Measurements from ENCODE around the gene CAD. TPM values are rescaled to one million over a fixed set of nuclear protein-coding genes. Genes with fewer than 3 reads are reported as not detected.

Gene CAD
- total and polyA plus RNA-seq, 8 donors: 4.4 to 130 (median 15.9) TPM

DNA sequence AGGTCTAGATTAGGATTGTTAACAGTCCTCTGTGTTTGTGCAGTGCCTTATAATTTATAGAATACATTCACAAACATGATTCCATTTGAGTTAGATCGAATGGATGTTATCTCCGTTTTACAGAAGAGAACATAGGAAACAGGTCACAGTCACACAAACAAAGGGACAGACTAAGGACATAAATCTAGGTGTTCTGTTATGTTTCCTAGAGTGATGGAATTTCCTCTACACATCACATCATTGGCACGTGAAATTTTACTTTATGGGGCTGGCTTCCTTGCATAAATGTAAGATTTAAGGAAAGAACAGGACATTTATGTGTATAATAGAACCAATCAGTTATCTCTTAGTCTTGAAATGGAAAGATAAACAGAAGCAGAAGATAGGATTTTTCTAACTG, 71.4 kb downstream of the CAD start:
- H3K27me3 ChIP-seq: peaks cover 0 to 71% (median 6%) of the 10 kb centered on the region in 3 donors
- intact Hi-C loops (cut with DNase I; ENCODE audit: low total_unique reads): no loop called here

DNA sequence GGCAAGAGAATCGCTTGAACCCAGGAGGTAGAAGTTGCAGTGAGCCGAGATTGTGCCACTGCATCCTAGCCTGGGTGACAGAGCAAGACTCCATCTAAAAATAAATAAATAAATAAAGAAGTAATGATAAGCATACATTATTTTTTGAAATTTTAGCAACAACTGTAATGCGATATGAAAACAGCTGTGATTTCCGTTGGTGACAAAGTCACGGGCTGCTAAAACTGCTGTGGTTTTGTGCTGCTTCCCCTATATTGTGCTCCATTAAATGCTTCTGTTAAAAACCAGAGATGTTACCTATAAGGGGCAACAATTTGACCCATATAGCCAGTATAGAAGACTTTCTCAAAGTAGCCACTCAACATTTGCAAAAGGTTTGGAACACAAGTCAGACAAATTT, 73.4 kb downstream of the CAD start:
- H3K4me3 ChIP-seq: no peak overlapping the region
- H3K27me3 ChIP-seq: peaks cover 0 to 67% (median 6%) of the 10 kb centered on the region in 3 donors
- no peaks in the 10 kb centered on the region for H3K36me3 ChIP-seq
- TF ChIP-seq EP300 (IDR thresholded peaks at IDR 0.05) (no peak), POLR2AphosphoS5 (IDR thresholded peaks at IDR 0.05) (no peak), POLR2A (IDR thresholded peaks at IDR 0.05) (no peak)
- TF ChIP-seq, protein P1, sequence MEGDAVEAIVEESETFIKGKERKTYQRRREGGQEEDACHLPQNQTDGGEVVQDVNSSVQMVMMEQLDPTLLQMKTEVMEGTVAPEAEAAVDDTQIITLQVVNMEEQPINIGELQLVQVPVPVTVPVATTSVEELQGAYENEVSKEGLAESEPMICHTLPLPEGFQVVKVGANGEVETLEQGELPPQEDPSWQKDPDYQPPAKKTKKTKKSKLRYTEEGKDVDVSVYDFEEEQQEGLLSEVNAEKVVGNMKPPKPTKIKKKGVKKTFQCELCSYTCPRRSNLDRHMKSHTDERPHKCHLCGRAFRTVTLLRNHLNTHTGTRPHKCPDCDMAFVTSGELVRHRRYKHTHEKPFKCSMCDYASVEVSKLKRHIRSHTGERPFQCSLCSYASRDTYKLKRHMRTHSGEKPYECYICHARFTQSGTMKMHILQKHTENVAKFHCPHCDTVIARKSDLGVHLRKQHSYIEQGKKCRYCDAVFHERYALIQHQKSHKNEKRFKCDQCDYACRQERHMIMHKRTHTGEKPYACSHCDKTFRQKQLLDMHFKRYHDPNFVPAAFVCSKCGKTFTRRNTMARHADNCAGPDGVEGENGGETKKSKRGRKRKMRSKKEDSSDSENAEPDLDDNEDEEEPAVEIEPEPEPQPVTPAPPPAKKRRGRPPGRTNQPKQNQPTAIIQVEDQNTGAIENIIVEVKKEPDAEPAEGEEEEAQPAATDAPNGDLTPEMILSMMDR (IDR thresholded peaks at IDR 0.05): no peak
- intact Hi-C loops (cut with DNase I; ENCODE audit: low total_unique reads): no loop called here
- H3K27ac ChIP-seq: no peak overlapping the region
- H3K9me3 ChIP-seq: no peaks in the 10 kb centered on the region
- H3K4me1 ChIP-seq: peaks cover 7 to 21% (median 10%) of the 10 kb centered on the region in 4 donors
- WGBS, 5 donors: 74 to 90% (median 81%) methylated on average over 5 of the region's 5 CpGs
- no peak for DNase-seq

More for the DNA sequence above, 71.4 kb downstream of the CAD start:
- H3K4me1 ChIP-seq: peaks cover 5 to 14% (median 8%) of the 10 kb centered on the region in 4 donors
- no peak for DNase-seq
- no peaks in the 10 kb centered on the region for H3K9me3 ChIP-seq
- no peaks in the 10 kb centered on the region for H3K36me3 ChIP-seq
- no peak for TF ChIP-seq POLR2AphosphoS5 (IDR thresholded peaks at IDR 0.05)
- no peak for TF ChIP-seq POLR2A (IDR thresholded peaks at IDR 0.05)
- TF ChIP-seq EP300 (IDR thresholded peaks at IDR 0.05): no peak
- TF ChIP-seq, protein P1 (IDR thresholded peaks at IDR 0.05): no peak
- no peak overlapping the region for H3K27ac ChIP-seq
- H3K4me3 ChIP-seq: no peak overlapping the region
- WGBS, 5 donors: 14 to 34% (median 25%) methylated on average over 3 of the region's 3 CpGs

DNA sequence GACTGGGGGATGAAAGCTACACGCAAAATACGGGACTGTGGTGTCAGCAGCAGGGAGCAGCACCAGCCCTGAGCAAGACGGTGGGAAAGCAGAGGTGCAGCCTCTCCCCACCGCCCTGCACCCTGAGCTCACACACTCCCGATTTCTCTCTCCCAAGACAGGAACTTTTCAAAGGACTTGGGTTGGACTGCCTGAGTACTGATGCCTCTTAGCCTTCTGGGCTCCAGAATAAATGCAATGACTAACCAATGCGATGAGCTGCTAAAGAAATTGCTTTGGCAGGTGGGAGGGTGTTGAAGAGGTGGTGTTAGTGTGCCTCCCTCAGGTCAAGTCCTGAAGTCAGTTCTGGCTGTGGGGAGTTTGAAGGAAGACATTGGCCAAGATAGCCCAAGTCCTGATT, 74.7 kb downstream of the CAD start:
- intact Hi-C loops (cut with DNase I; ENCODE audit: low total_unique reads): no loop called here
- WGBS, 5 donors: 16 to 36% (median 26%) methylated on average over 5 to 6 of the region's 6 CpGs
- no peak for TF ChIP-seq POLR2AphosphoS5 (IDR thresholded peaks at IDR 0.05)
- no peak for TF ChIP-seq POLR2A (IDR thresholded peaks at IDR 0.05)
- TF ChIP-seq, protein P1 (IDR thresholded peaks at IDR 0.05): no peak
- no peak for TF ChIP-seq EP300 (IDR thresholded peaks at IDR 0.05)
- Histone ChIP-seq H3K4me1 (peaks cover 7 to 21% (median 10%) of the 10 kb centered on the region in 4 donors), H3K9me3 (no peaks in the 10 kb centered on the region), H3K27me3 (peaks cover 0 to 71% (median 6%) of the 10 kb centered on the region in 3 donors), H3K27ac (no peak overlapping the region), H3K36me3 (no peaks in the 10 kb centered on the region), H3K4me3 (no peak overlapping the region)
- no peak for DNase-seq

Other genes with a start within 250 kb of the CAD start
- gene MAPRE3, start 246.7 kb upstream of the CAD start, total RNA-seq: 10 to 100 TPM in 2 of 5 donors, 1 to 10 TPM in 3; 7.0 to 19.9 (median 9.9) TPM
- gene MAPRE3, start 246.7 kb upstream of the CAD start, polyA plus RNA-seq: 10 to 100 TPM; 12.3 to 24.1 (median 14.8) TPM
- gene TMEM214, start 184.4 kb upstream of the CAD start, total RNA-seq: 100 to 1,000 TPM in 2 of 5 donors, 10 to 100 TPM in 3; 30.1 to 206 (median 89.5) TPM
- gene TMEM214, start 184.4 kb upstream of the CAD start, polyA plus RNA-seq: 10 to 100 TPM; 17.1 to 35.1 (median 28.1) TPM
- 10 to 100 TPM in 3 of 5 donors, 1 to 10 TPM in 2; 7.8 to 29.0 (median 11.6) TPM for gene AGBL5, start 165.7 kb upstream of the CAD start, total RNA-seq
- gene AGBL5, start 165.7 kb upstream of the CAD start, polyA plus RNA-seq: 10 to 100 TPM; 11.5 to 16.6 (median 13.6) TPM
- 100 to 1,000 TPM in 4 of 5 donors, 10 to 100 TPM in 1; 16.8 to 281 (median 134) TPM for gene OST4, start 145.7 kb upstream of the CAD start, total RNA-seq
- gene OST4, start 145.7 kb upstream of the CAD start, polyA plus RNA-seq: 100 to 1,000 TPM; 421 to 610 (median 506) TPM
- gene EMILIN1, start 138.8 kb upstream of the CAD start, total RNA-seq: 100 to 1,000 TPM in 2 of 5 donors, 10 to 100 TPM in 3; 17.5 to 208 (median 89.2) TPM
- 10 to 100 TPM; 19.6 to 53.1 (median 31.1) TPM for gene EMILIN1, start 138.8 kb upstream of the CAD start, polyA plus RNA-seq
- gene KHK, start 130.6 kb upstream of the CAD start, total RNA-seq: 10 to 100 TPM in 1 of 5 donors, 1 to 10 TPM in 3, not detected in 1; 1.3 to 18.2 (median 3.0) TPM
- gene KHK, start 130.6 kb upstream of the CAD start, polyA plus RNA-seq: 1 to 10 TPM; 3.5 to 5.9 (median 4.2) TPM
- 1 to 10 TPM in 3 of 5 donors, not detected in 2; 1.4 to 4.1 (median 2.6) TPM for gene CGREF1, start 98.2 kb upstream of the CAD start, total RNA-seq
- gene CGREF1, start 98.2 kb upstream of the CAD start, polyA plus RNA-seq: 1 to 10 TPM; 2.3 to 3.2 (median 2.4) TPM
- not detected for gene ABHD1, start 93.6 kb upstream of the CAD start, total RNA-seq
- gene ABHD1, start 93.6 kb upstream of the CAD start, polyA plus RNA-seq: under 1 TPM in 2 of 3 donors, not detected in 1; 0.23 to 0.75 TPM
- 100 to 1,000 TPM in 1 of 5 donors, 10 to 100 TPM in 4; 14.2 to 107 (median 29.4) TPM for gene PREB, start 82.7 kb upstream of the CAD start, total RNA-seq
- 10 to 100 TPM; 37.3 to 48.4 (median 44.6) TPM for gene PREB, start 82.7 kb upstream of the CAD start, polyA plus RNA-seq
- not detected for gene PRR30, start 78.0 kb upstream of the CAD start, total RNA-seq
- gene PRR30, start 78.0 kb upstream of the CAD start, polyA plus RNA-seq: not detected
- not detected for gene TCF23, start 68.4 kb upstream of the CAD start, total RNA-seq
- gene TCF23, start 68.4 kb upstream of the CAD start, polyA plus RNA-seq: under 1 TPM in 1 of 3 donors, not detected in 2; 0.03 TPM
- gene ATRAID, start 5.3 kb upstream of the CAD start, total RNA-seq: 100 to 1,000 TPM in 3 of 5 donors, 10 to 100 TPM in 2; 67.4 to 532 (median 131) TPM
- 100 to 1,000 TPM in 2 of 3 donors, 10 to 100 TPM in 1; 86.6 to 140 (median 111) TPM for gene ATRAID, start 5.3 kb upstream of the CAD start, polyA plus RNA-seq
- gene SLC5A6, start 5.1 kb upstream of the CAD start, total RNA-seq: 10 to 100 TPM; 19.3 to 71.0 (median 24.9) TPM
- gene SLC5A6, start 5.1 kb upstream of the CAD start, polyA plus RNA-seq: 10 to 100 TPM in 1 of 3 donors, 1 to 10 TPM in 2; 5.7 to 15.0 (median 6.0) TPM
- not detected for gene SLC30A3, start 45.7 kb downstream of the CAD start, total RNA-seq
- not detected for gene SLC30A3, start 45.7 kb downstream of the CAD start, polyA plus RNA-seq
- not detected for gene DNAJC5G, start 58.1 kb downstream of the CAD start, total RNA-seq
- gene DNAJC5G, start 58.1 kb downstream of the CAD start, polyA plus RNA-seq: not detected
- under 1 TPM in 1 of 5 donors, not detected in 4; 0.87 TPM for gene TRIM54, start 65.1 kb downstream of the CAD start, total RNA-seq
- gene TRIM54, start 65.1 kb downstream of the CAD start, polyA plus RNA-seq: under 1 TPM; 0.13 to 0.61 (median 0.25) TPM
- 1 to 10 TPM in 1 of 5 donors, not detected in 4; 6.7 TPM for gene UCN, start 91.1 kb downstream of the CAD start, total RNA-seq
- gene UCN, start 91.1 kb downstream of the CAD start, polyA plus RNA-seq: 1 to 10 TPM in 2 of 3 donors, not detected in 1; 3.5 to 4.1 TPM
- 10 to 100 TPM in 4 of 5 donors, 1 to 10 TPM in 1; 8.7 to 98.0 (median 58.9) TPM for gene MPV17, start 105.7 kb downstream of the CAD start, total RNA-seq
- gene MPV17, start 105.7 kb downstream of the CAD start, polyA plus RNA-seq: 10 to 100 TPM; 41.7 to 84.0 (median 58.2) TPM
- gene GTF3C2, start 139.4 kb downstream of the CAD start, total RNA-seq: 100 to 1,000 TPM in 1 of 5 donors, 10 to 100 TPM in 4; 25.7 to 125 (median 62.6) TPM
- gene GTF3C2, start 139.4 kb downstream of the CAD start, polyA plus RNA-seq: 10 to 100 TPM; 18.8 to 37.1 (median 28.3) TPM
- 10 to 100 TPM; 16.2 to 42.2 (median 27.2) TPM for gene EIF2B4, start 153.0 kb downstream of the CAD start, total RNA-seq
- gene EIF2B4, start 153.0 kb downstream of the CAD start, polyA plus RNA-seq: 10 to 100 TPM; 42.0 to 63.9 (median 51.1) TPM
- 10 to 100 TPM; 28.6 to 70.4 (median 67.2) TPM for gene SNX17, start 153.2 kb downstream of the CAD start, total RNA-seq
- gene SNX17, start 153.2 kb downstream of the CAD start, polyA plus RNA-seq: 10 to 100 TPM; 58.3 to 70.2 (median 68.9) TPM
- gene ZNF513, start 163.4 kb downstream of the CAD start, total RNA-seq: 10 to 100 TPM; 10.3 to 58.9 (median 19.1) TPM
- 10 to 100 TPM; 12.4 to 23.6 (median 15.4) TPM for gene ZNF513, start 163.4 kb downstream of the CAD start, polyA plus RNA-seq
- gene PPM1G, start 192.2 kb downstream of the CAD start, total RNA-seq: 10 to 100 TPM; 10.5 to 44.6 (median 42.9) TPM
- gene PPM1G, start 192.2 kb downstream of the CAD start, polyA plus RNA-seq: 10 to 100 TPM; 40.0 to 49.8 (median 47.2) TPM
- 10 to 100 TPM; 12.5 to 69.8 (median 48.4) TPM for gene NRBP1, start 211.3 kb downstream of the CAD start, total RNA-seq
- 10 to 100 TPM; 46.7 to 57.3 (median 51.4) TPM for gene NRBP1, start 211.3 kb downstream of the CAD start, polyA plus RNA-seq
- gene KRTCAP3, start 225.0 kb downstream of the CAD start, total RNA-seq: 100 to 1,000 TPM in 1 of 5 donors, 10 to 100 TPM in 3, not detected in 1; 16.5 to 140 (median 53.6) TPM
- gene KRTCAP3, start 225.0 kb downstream of the CAD start, polyA plus RNA-seq: 10 to 100 TPM; 31.2 to 65.2 (median 62.2) TPM

Data from stomach (tissue), 9 donors.